GM10847 (cell line): Measurements from ENCODE around the gene ZMYND8.

Source experiments
- POLR2A ChIP-seq: IDR thresholded peaks from 2 replicates; pipeline ENCODE4 v1.6.1; 2011; ENCODE audit not compliant: insufficient read length; ENCODE audit errors: extremely low read depth

The ZMYND8 gene

GRCh38 chr20:47225458-47225857 lies 131.0 kb downstream of the ZMYND8 start:
- no peak for TF ChIP-seq POLR2A

GRCh38 chr20:47224857-47225256 lies 131.6 kb downstream of the ZMYND8 start:
- no peak for TF ChIP-seq POLR2A

GRCh38 chr20:47224300-47224791 lies 132.2 kb downstream of the ZMYND8 start:
- no peak for TF ChIP-seq POLR2A

- no peak for TF ChIP-seq POLR2A
These were observed 132.6 kb downstream of the ZMYND8 start for GRCh38 chr20:47223896-47224295.

GRCh38 chr20:47222468-47223119 lies 133.9 kb downstream of the ZMYND8 start:
- TF ChIP-seq POLR2A, result no peak

GRCh38 chr20:47221036-47221625 lies 135.4 kb downstream of the ZMYND8 start:
- TF ChIP-seq POLR2A, result no peak

- no peak for TF ChIP-seq POLR2A
These were observed 136.3 kb downstream of the ZMYND8 start for GRCh38 chr20:47220161-47220582.

- no peak for TF ChIP-seq POLR2A
These were observed 138.7 kb downstream of the ZMYND8 start for GRCh38 chr20:47217482-47218446.

- no peak for TF ChIP-seq POLR2A
These were observed 139.6 kb downstream of the ZMYND8 start for GRCh38 chr20:47216819-47217410.

- no peak for TF ChIP-seq POLR2A
These were observed 140.7 kb downstream of the ZMYND8 start for GRCh38 chr20:47215653-47216397.

- no peak for TF ChIP-seq POLR2A
These were observed 142.5 kb downstream of the ZMYND8 start for GRCh38 chr20:47213966-47214365.

GRCh38 chr20:47212606-47213207 lies 143.8 kb downstream of the ZMYND8 start:
- TF ChIP-seq POLR2A, result no peak

- no peak for TF ChIP-seq POLR2A
These were observed 145.5 kb downstream of the ZMYND8 start for GRCh38 chr20:47211036-47211435.

GRCh38 chr20:47210470-47210869 lies 146.0 kb downstream of the ZMYND8 start:
- TF ChIP-seq POLR2A, result no peak
